Stimulated activated CD8-positive, alpha-beta memory T cell treated with anti-CD3 and anti-CD28 coated beads, Interleukin-12 subunit alpha, Interleukin-12 subunit beta, amount 100 ng/mL, for 1 hour (primary cell): ENCODE results near the gene FER.
"Not testable (repeated sequence)": the region's sequence is repeated elsewhere in the genome, so short reads cannot be mapped to it uniquely, and the experiment has no call there.

Experiments
- DNase-seq: peaks from one replicate; pipeline ENCODE4 v3.0.0-alpha.2; 2020; ENCODE audit warnings: low read depth

The FER gene

GRCh38 chr5:108747111-108747773, 455 bp upstream of the FER start:
- no peak for DNase-seq

- DNase-seq, result peak; percentile 97
Measured at GRCh38 chr5:108748401-108749127, 867 bp downstream of the FER start.

DNA sequence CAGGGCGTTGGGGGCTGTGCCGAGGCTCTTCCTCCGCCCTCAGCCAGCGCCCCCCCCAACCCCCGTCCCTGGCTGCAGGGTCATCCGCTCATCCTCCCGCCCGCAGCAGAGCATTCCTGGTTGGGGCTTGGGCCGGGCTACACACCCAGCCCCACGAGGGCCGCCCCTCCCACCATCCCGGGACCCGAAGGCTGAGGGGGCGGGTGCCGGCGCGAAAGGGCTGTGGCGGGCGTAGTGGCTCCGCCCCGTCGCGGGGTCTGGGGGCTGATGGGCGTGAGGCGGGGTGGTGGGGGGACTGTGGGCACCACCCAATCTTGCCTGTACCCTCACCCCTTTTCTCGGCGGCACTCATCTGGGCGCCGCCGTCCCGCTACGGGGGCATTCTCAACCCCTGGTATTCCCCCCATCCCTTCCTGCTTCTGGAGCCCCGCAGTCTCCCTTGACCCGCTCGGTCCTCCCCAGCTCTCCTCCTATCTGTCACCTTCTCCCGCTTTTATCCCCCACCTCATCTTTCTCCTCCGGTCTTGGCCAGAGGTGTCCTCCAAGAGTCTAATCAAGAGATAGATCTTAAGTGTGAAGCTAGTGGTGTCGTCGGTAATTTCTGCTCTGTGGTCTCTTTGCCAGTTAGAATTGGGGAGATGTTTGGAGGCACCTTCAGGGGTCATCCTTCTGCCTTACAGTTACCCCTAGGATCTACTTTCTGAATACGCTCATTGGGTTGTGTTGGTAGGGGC, 1.6 kb downstream of the FER start:
- DNase-seq, result no peak

DNA sequence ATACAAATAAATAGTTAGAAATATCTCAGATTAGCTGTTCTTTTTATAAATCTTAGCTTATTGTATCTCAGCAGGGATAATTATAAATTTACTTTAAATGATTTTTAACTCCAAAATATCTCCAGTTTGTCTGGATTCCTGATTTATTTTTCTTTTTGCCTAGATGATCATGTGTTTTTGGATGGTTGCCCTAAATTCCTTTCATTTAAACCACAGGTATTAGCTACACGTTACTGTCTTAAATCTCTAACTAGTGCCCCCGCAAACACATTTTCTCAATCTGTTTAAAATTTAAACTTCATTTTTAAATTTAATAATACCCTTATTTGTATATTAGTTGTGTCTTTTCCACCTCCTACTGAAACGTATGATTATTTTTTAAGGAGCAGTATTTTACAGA, 5.6 kb downstream of the FER start:
- DNase-seq, result no peak

GRCh38 chr5:108753877-108754276, 6.2 kb downstream of the FER start:
- no peak for DNase-seq

DNA sequence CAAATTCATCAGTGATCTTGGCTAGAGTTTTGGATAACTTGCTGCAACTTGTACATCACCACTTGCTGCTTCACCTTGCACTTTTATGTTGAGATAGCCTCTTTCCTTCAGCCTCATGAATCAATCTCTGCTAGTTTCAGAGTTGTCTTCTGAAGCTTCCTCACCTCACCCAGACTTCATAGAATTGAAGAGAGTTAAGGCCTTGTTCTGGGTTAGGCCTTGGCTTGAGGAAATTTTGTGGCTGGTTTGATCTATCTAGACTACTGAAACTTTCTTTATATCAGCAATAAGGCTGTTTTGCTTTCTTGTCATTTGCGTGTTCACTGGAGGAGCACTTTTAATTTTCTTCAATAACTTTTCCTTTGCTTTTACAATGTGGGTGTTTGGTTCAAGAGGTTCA, 12.8 kb downstream of the FER start:
- DNase-seq, result no peak

GRCh38 chr5:108762660-108763059, 15.0 kb downstream of the FER start:
- no peak for DNase-seq

DNA sequence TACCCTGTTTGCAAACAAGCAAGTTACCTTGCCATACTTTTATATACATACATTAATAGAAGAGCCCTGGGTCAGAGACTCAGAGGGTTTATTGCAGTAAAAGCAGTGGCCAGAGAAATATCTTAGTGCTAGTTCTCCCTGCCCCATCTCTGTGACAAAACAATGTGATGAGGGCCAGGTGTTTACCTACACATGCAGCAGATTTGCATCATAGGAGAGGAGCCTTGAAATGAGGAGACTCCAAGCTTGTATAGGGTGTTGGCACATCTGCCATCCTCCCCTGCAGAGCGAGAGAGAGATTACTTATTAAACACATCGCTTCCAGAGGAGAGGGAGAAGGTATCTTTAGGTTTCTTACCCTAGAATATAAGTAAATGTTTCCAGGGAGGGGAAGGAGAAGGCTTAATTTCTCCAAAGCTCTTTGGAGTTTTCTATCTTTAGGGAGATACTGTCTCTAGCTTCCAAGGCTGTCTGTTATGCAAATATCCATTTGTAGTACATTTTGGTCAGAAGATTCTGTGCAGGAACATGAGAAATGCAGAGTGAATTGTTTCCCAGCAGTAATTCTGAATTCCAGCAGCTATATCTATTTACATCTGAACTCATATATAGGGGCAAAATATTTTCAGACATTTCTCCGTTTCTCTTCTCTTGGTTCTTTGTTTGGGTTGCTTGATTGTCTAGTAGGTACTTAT, 15.7 kb downstream of the FER start:
- no peak for DNase-seq

- no peak for DNase-seq
Measured at GRCh38 chr5:108765647-108766046, 17.9 kb downstream of the FER start.

GRCh38 chr5:108766916-108767315, 19.2 kb downstream of the FER start:
- not testable (repeated sequence) for DNase-seq

DNA sequence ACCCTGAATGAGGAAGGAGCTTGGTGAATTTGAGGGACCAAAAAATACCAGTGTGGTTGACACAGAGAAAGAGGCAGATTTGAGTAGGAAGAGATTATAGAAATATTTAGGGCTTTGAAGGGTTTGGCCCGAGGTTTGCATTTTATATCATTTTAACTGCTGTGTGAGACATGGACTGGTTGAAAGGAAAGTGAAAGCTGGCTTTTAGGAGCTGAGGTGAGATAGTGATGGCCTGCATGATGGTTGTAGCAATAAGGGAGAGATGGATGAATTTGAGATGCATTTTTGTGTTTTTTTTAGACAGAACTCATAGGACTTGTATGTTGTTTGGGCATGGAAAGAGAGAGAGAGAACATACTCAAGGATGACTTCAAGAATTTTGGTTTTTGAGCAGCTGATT, 21.7 kb downstream of the FER start:
- DNase-seq, result no peak

- no peak for DNase-seq
Measured at GRCh38 chr5:108772626-108773025, 24.9 kb downstream of the FER start.

GRCh38 chr5:108773330-108773729, 25.6 kb downstream of the FER start:
- DNase-seq, result no peak

GRCh38 chr5:108774079-108774478, 26.4 kb downstream of the FER start:
- not testable (repeated sequence) for DNase-seq

DNA sequence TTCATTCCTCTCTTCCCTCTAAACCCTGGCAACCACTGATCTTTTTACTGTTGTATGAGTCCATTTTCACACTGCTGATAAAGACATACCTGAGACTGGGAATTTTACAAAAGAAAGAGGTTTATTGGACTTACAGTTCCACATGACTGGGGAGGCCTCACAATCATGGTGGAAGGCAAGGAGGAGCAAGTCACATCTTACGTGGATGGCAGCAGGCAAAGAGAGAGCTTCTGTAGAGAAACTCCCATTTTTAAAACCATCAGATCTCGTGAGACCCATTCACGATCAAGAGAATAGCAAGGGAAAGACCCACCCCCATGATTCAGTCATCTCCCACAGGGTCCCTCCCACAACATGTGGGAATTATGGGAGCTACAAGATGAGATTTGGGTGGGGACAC, 29.9 kb downstream of the FER start:
- not testable (repeated sequence) for DNase-seq

DNA sequence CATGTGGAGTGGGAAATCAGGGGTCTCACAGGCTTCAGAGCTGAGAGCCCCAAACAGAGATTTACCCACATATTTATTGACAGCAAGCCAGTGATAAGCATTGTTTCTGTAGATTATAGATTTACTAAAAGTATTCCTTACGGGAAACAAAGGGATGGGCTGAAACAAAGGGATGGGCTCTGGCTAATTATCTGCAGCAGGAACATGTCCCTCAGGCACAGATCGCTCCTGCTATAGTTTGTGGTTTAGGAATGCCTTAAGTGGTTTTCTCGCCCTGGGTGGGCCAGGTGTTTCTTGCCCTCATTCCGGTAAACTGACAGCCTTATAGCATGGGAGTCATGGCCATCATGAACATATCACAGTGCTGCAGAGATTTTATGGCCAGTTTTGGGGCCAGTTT, 36.9 kb downstream of the FER start:
- not testable (repeated sequence) for DNase-seq

GRCh38 chr5:108786806-108787483, 39.2 kb downstream of the FER start:
- DNase-seq, result no peak

DNA sequence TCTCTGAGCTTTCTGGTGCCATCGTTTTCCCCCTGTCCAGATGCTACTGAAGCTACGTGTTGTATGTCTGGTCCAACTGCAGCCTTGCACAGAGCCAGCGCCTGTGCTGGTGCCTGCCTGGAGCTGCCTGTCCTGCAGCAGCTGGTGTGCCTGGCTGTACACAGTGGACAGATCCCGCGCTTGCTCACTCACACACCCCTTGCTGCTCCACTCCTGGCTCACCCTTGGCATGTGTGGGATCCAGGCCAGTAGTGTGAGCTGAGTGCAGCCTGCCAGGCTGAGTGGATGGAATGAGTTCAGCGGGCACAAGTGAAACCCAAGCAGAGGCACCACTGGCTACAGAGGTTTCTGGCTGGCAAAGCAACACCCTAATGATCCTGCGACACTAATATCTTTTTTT, 40.4 kb downstream of the FER start:
- no peak for DNase-seq

GRCh38 chr5:108793207-108793606, 45.5 kb downstream of the FER start:
- no peak for DNase-seq

DNA sequence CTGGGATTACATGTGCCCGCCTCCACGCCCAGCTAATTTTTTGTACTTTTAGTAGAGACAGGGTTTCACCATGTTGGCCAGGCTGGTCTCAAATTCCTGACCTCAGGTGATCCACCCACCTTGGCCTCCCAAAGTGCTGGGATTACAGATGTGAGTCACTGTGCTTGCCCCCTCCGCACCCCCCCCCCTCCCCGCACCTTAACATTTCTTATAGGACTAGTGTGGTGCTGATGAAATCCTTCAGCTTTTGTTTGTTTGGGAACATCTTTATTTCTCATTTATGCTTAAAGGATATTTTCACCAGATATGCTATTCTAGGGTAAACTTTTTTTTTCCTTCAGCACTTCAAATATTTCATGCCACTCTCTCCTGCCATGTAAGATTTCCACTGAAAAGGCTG, 46.7 kb downstream of the FER start:
- DNase-seq, result not testable (repeated sequence)

GRCh38 chr5:108797396-108797795, 49.7 kb downstream of the FER start:
- no peak for DNase-seq

GRCh38 chr5:108797986-108798385, 50.3 kb downstream of the FER start:
- no peak for DNase-seq
